Measurements from ENCODE around the gene SEC23B. TPM values are rescaled to one million over a fixed set of nuclear protein-coding genes. Genes with fewer than 3 reads are reported as not detected.

The SEC23B gene
- total RNA-seq, 1 donor from 2014 or later, result 116 TPM

- intact Hi-C loops (cut with micrococcal nuclease), result no loop called here
Observed at GRCh38 chr20:18580012-18580411, 72.3 kb downstream of the SEC23B start.

DNA sequence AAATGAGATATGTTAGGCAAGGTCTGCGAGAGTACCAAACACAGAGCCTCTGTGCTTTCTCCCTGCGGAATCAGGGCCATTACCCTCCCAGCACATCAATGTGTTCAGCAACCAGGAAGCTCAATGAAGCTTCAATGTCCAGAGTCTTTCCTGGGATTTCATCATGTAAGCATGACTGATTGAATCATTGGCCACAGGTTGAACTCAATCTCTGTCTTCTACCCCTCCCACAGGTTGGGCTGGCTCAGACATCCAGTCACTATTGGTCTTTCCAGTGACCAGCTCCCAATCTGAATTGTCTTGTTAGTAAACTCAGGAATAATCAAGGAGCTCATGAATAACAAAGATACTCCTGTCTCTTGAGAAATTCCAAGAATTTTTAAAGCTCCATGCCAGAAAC, 77.4 kb downstream of the SEC23B start:
- intact Hi-C loops (cut with micrococcal nuclease), result loop anchor here (5.0 kb wide), 4 partner anchors 173 to 1853 kb away; partner anchors contain the start of genes KAT14, MGME1, PET117 and SNRPB2

DNA sequence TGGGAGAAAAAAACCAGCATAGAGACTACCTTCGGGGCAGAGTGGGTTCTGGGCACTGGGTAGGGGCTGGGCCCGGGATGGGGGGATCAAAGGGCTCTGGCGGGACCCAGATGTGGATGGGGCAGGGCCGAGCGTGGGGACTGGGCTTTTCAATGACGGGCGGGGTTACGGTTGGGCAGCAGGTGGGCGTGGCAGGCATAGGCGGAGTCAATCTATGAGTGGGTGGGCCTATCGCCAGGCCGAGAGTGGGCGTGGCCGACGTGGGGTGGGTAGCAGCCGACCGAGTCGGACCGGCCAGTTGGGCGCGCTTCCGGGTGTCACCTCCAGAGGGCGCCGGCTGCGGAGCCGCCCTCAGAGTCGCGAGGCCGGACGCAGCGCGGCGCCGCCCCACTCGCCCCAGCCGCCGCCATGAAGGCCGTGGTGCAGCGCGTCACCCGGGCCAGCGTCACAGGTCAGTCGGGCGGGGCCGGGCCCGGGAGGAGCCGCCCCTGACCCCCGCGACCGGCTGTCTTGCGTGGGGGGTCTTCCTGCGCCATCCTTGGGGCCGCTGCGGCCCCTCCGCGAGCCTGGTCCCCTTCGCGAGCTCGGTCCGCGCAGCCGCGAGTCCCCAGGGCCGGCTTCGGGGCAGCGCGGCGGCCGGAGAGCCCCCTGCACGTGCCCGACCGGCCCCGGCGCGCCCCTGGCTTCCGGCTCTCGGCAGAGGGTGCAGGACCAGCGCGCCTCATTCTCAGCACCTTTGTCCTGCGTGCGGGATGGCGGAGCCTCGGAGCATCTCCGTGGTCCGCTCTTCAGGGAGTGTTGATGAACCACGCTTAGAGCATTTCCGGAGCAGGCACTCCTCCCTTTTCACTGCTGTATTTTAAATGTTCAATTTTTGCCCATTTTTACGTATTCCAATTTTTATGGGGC, 80.2 kb downstream of the SEC23B start, which contains the start of gene DTD1:
Gene DTD1, plus strand, starts transcription at position 390 of the 909 bp plus-strand sequence. Its CDS starts 19 bp downstream, at position 409.
- intact Hi-C loops (cut with micrococcal nuclease), result loop anchor here (1.0 to 5.0 kb wide), 10 partner anchors 21 to 1856 kb away; partner anchors contain the start of genes DZANK1, KAT14, MGME1 and PET117

DNA sequence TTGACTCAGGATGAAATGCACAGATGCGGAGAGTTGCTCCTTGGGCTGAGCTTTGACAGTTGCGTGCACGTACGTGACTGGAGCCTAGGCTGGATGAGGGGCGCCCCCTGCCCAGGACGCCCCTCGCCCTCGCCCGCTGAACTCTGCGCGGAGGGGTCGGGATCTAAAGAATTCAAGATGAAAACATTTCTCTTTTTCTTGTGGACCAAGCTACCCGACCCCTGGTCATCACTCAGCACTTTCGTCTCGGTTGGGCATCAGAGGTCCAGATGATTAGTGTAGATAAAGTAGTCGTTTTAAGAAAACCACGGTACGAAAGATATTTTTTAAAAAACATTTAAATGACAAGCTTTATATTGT, 80.8 kb downstream of the SEC23B start:
- intact Hi-C loops (cut with micrococcal nuclease), result loop anchor here (1.0 to 5.0 kb wide), 5 partner anchors 176 to 1856 kb away; partner anchors contain the start of genes KAT14, MGME1, PET117 and SNRPB2

- intact Hi-C loops (cut with micrococcal nuclease), result loop anchor here (5.0 kb wide), 4 partner anchors 178 to 1858 kb away; partner anchors contain the start of genes KAT14, MGME1, PET117 and SNRPB2
Observed at GRCh38 chr20:18589941-18590674, 82.4 kb downstream of the SEC23B start.

DNA sequence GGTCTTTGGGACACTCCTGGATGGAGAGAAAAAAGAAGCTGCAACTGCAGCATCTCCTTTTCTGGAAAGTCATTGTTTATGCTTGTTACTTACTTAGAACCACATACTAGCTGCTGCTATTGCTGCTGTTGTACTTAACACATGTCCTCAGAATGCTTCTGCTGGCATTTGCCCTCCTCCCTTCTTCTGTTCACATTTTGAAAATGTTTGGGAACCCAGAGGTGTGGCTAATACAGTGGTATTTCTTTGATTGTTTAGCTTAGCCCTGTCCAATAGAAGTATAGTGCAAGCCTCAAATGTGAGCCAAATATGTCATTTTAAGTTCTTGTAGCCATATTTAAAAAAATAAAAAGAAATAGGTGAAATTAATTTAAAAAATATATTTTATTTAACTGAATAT, 88.5 kb downstream of the SEC23B start:
- intact Hi-C loops (cut with micrococcal nuclease), result no loop called here

GRCh38 chr20:18609741-18610140, 102.0 kb downstream of the SEC23B start:
- intact Hi-C loops (cut with micrococcal nuclease), result no loop called here

Other genes starting within 250 kb of the SEC23B start
- 9.9 and 10.1 TPM in 2 replicates for gene ZNF133, start 219.4 kb upstream of the SEC23B start, total RNA-seq
- gene DZANK1, start 40.9 kb upstream of the SEC23B start, total RNA-seq, result 1.1 and 1.9 TPM in 2 replicates
- gene POLR3F, start 40.5 kb upstream of the SEC23B start, total RNA-seq, result 10.4 and 10.7 TPM in 2 replicates
- gene RBBP9, start 10.7 kb upstream of the SEC23B start, total RNA-seq, result 13.9 and 15.8 TPM in 2 replicates
- gene SMIM26, start 59.5 kb downstream of the SEC23B start, total RNA-seq, result 46.8 and 49.3 TPM in 2 replicates
- gene DTD1, start 80.1 kb downstream of the SEC23B start, total RNA-seq, result 20.1 and 22.7 TPM in 2 replicates

Measured in T-helper 1 cell treated with Interleukin-12 subunit alpha and Interleukin-12 subunit beta and Interleukin-4 antibody, amounts not matched to agents 30 ng/mL and 1 ng/mL, for 36 hours (primary cell).